Mammary microvascular endothelial cell (primary cell): ENCODE results near the gene RAD54L2. TPM values are rescaled to one million over a fixed set of nuclear protein-coding genes. Genes with fewer than 3 reads are reported as not detected.

Experiments used
- total RNA-seq: library from RNA; depleted of rRNA; stranded (reverse); fragments of >200 nt; gene quantifications from 2 replicates; pipeline ENCODE4 v1.2.3, GENCODE V29; 2015

RAD54L2 gene
- total RNA-seq, result 8.9 and 10.3 TPM in 2 replicates

GRCh38 chr3:51538459-51539290 lies at the start of gene RAD54L2:
Gene RAD54L2, plus strand, starts transcription at chr3:51538719. Its CDS starts 51,702 bp downstream, at chr3:51590421.

Other genes with a start within 250 kb of the RAD54L2 start
- gene MANF, start 153.4 kb upstream of the RAD54L2 start, total RNA-seq, result 109 and 134 TPM in 2 replicates
- gene RBM15B, start 147.4 kb upstream of the RAD54L2 start, total RNA-seq, result 28.4 and 29.6 TPM in 2 replicates
- gene DCAF1, start 38.7 kb upstream of the RAD54L2 start, total RNA-seq, result 10.7 and 14.4 TPM in 2 replicates
- 59.2 and 72.4 TPM in 2 replicates for gene TEX264, start 132.5 kb downstream of the RAD54L2 start, total RNA-seq
- not detected in 2 replicates for gene GRM2, start 168.3 kb downstream of the RAD54L2 start, total RNA-seq
- not detected in 2 replicates for gene IQCF6, start 240.5 kb downstream of the RAD54L2 start, total RNA-seq